A549 (cell line): ENCODE data around the gene MBNL2.

Source experiments
- CEBPB ChIP-seq, 2 experiments: fragments of >200 bp in 1 of 2; sonication (Bioruptor Twin) in 1 of 2; formaldehyde crosslinking in 1 of 2; IDR thresholded peaks; 2 replicates each; pipeline ENCODE4 v1.6.1; 2012 to 2016
- CTCF ChIP-seq: fragments of >200 bp; sonication (Bioruptor Twin); formaldehyde crosslinking; IDR thresholded peaks from 3 replicates; pipeline ENCODE4 v1.5.1; 2016
- EP300 ChIP-seq, 2 experiments: fragments of >200 bp; sonication (Bioruptor Twin); formaldehyde crosslinking; IDR thresholded peaks; 2 replicates in 1 of 2; 3 replicates in 1 of 2; pipeline ENCODE4 v1.6.1; 2016 to 2017
- PBX3 ChIP-seq: IDR thresholded peaks from 2 replicates; pipeline ENCODE4 v1.6.1; 2012
- POLR2A ChIP-seq: IDR thresholded peaks from 2 replicates; pipeline ENCODE4 v1.6.1; 2012; ENCODE audit warnings: mild to moderate bottlenecking, low read length
- POLR2AphosphoS2 ChIP-seq: conservative IDR thresholded peaks from 2 replicates; pipeline ENCODE4 v1.6.1; 2012; ENCODE audit warnings: low read length, improper control_type of control experiment, inconsistent platforms
- RFX5 ChIP-seq: fragments of 450-650 bp; IDR thresholded peaks from 2 replicates; pipeline ENCODE4 v1.7.1; 2014; ENCODE audit warnings: antibody characterized with exemption, mild to moderate bottlenecking, moderate library complexity
- SMC3 ChIP-seq: fragments of >200 bp; sonication (Bioruptor Twin); formaldehyde crosslinking; IDR thresholded peaks from 3 replicates; pipeline ENCODE4 v1.6.1; 2018; ENCODE audit warnings: inconsistent platforms
- USF2 ChIP-seq: fragments of 450-650 bp; IDR thresholded peaks from 2 replicates; pipeline ENCODE4 v1.6.1; 2014; ENCODE audit warnings: antibody characterized with exemption
- TF ChIP-seq, protein P1 (sequence below): fragments of >200 bp; sonication (Bioruptor Twin); formaldehyde crosslinking; IDR thresholded peaks from 3 replicates; pipeline ENCODE4 v1.6.1; 2016

GRCh38 chr13:97280478-97280877, 58.3 kb downstream of the MBNL2 start:
- TF ChIP-seq, protein P1, sequence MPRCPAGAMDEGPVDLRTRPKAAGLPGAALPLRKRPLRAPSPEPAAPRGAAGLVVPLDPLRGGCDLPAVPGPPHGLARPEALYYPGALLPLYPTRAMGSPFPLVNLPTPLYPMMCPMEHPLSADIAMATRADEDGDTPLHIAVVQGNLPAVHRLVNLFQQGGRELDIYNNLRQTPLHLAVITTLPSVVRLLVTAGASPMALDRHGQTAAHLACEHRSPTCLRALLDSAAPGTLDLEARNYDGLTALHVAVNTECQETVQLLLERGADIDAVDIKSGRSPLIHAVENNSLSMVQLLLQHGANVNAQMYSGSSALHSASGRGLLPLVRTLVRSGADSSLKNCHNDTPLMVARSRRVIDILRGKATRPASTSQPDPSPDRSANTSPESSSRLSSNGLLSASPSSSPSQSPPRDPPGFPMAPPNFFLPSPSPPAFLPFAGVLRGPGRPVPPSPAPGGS = no peak
- no peak for TF ChIP-seq RFX5
- no peak for TF ChIP-seq CTCF
- TF ChIP-seq EP300 (IDR thresholded peaks at IDR 0.05) = no peak
- TF ChIP-seq CEBPB (IDR thresholded peaks at IDR 0.05) = no peak
- TF ChIP-seq POLR2A = no peak
- TF ChIP-seq POLR2AphosphoS2 = no peak
- TF ChIP-seq USF2 = no peak
- no peak for TF ChIP-seq PBX3
- TF ChIP-seq SMC3 = no peak
